GM12864 (cell line): ENCODE data around the gene MOB1A.
A peak's percentile ranks its signal among the peaks of the same experiment; 100 is the strongest.

Experiments
- DNase-seq: peaks from one replicate; pipeline ENCODE4 v3.0.0-alpha.2; 2011; ENCODE audit warnings: low read depth
- H3K4me3 ChIP-seq: 2 replicates; pipeline ENCODE4 v1.5.1; 2011; ENCODE audit warnings: mild to moderate bottlenecking, low read depth, low read length, control low read depth
- TF ChIP-seq, protein P1 (sequence below): IDR thresholded peaks from 2 replicates; pipeline ENCODE4 v1.5.1; 2011; ENCODE audit warnings: low read depth, mild to moderate bottlenecking, moderate library complexity, low read length, control low read depth, inconsistent platforms; ENCODE audit errors: missing control alignments

The MOB1A gene

DNA sequence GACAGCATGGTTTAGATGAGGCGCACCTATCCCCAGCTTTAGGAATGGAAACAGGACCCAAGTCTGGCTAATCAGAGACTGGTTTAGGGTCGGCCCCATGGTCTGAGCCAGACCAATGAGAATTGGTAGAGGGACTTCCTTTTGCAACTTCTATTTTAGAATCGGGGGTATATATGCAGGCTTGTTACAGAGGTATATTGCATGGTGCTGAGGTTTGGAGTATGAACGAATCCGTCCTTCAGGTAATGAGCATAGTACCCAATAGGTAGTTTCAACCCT lies 29.5 kb downstream of the MOB1A start:
- H3K4me3 ChIP-seq = no peak overlapping the region
- TF ChIP-seq, protein P1, sequence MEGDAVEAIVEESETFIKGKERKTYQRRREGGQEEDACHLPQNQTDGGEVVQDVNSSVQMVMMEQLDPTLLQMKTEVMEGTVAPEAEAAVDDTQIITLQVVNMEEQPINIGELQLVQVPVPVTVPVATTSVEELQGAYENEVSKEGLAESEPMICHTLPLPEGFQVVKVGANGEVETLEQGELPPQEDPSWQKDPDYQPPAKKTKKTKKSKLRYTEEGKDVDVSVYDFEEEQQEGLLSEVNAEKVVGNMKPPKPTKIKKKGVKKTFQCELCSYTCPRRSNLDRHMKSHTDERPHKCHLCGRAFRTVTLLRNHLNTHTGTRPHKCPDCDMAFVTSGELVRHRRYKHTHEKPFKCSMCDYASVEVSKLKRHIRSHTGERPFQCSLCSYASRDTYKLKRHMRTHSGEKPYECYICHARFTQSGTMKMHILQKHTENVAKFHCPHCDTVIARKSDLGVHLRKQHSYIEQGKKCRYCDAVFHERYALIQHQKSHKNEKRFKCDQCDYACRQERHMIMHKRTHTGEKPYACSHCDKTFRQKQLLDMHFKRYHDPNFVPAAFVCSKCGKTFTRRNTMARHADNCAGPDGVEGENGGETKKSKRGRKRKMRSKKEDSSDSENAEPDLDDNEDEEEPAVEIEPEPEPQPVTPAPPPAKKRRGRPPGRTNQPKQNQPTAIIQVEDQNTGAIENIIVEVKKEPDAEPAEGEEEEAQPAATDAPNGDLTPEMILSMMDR = no peak
- no peak for DNase-seq

DNA sequence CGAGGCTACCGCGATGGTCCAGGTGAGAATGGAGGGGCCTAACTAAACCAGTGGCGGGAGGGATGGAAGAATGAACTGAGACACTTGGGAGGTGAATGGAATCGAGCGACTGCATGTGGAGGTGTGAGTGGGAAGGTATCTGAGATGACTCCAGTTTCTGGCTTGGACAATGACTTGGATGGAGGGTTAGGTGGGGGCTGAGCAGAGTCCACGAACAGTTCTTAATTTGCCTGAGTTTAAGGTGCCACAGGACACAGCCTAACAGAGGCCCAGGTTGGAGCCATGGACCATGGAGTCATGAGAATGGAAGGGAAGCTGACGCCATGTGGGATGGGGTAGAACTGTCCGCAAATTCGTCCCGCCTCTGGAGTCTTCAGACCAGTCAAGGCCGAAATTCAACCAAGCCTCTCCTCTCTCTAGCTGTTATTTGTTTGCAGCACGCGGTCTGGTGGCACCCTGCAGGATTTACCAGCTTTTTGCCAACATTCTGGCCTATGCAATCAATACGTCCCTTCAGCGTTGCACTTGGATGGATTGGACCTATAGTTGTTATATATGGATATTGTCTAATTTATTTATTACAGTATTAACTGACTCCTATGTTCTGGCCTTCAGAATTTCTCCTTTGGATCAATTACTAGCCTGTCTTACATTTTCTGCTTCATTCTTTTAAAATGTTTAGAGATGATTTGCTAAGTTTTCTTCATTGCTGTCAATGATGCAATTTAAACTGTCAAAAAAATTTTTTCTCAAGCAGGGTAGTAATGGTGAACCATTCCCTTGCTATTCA lies 30.0 kb downstream of the MOB1A start:
- TF ChIP-seq, protein P1 = no peak
- peak overlapping the region; percentile 72 for H3K4me3 ChIP-seq
- DNase-seq = no peak

DNA sequence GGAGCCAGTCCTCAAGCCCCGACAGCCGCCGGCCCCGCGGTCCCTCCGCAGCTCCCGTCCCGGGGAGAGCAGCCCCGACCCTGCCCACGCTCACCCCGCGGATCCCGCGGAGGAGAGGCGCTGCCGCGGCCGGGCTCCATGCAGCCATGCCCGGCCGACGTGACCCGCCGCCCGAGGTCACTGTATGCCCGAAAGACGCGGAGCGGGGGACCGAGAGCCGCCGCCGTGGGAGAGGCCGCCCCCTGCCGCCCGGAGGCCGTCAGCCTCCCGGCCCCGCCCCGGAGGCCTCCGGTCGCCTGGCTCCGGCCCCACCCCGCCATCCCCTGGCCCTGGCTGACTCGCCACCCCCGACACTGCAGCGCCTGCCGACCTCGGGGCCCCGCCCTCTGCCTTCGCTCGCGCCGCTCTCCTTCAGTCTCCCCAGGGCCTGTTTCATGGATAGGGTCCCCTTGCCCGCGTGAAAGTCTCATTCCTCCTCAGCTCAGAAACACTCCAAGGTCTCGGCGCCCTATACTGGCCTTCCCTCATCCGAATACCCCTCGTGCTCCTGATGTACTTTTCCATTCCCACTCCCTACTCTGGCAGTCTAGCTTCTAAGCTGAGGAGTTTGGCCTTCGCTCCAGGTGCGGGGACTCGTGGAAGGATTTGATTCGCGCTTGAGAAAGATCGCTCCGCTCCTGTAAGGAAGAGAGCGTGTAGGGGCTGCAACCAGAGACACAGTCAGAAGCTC lies 30.8 kb downstream of the MOB1A start, which contains the start of gene BOLA3:
Gene BOLA3 (minus strand): TSS at position 186 of the 730 bp plus-strand sequence. CDS start 38 bp downstream, at position 148.
- DNase-seq = peak; percentile 49
- peak within 1 kb of the TSS; percentile 72 for H3K4me3 ChIP-seq
- TF ChIP-seq, protein P1 = peak; percentile 61

DNA sequence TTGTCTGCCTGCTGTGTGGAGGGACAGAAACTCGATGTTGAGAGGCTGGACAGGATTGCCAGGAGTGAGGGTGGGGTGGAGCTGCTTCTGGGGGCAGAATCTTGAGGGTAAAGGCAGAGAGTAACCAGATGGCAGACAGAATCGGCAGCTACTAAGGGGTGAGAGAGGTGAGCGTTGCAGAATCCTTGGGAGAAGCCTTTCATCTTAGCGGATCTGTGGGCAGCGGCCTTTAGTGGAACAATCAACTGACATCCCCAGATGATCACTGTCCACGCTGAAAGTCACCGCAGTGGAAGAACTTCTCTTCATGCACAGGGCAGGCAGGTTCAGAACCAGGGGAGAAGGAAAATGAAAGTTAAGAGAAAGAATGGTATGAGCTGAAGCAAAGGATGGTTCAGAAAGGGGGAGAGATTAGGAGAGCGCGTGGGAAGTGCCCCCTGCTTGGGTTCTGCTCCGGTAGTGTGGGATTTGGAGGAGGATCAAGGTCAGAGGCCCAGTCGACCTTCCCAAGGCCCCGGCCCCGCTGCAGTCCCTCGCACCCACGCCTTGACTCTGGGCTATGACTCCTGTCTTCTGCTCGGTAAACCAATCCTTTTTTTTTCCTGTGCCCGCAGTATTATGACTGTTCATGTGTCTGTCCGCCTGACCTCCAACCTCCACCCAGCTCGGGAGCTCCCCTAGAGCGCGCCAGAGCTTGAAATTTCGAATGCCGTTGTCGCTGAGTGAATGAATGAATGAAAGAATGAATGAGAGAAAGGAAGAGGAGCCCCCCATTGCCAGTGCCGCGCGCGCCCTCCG lies 31.6 kb downstream of the MOB1A start:
- no peak for DNase-seq
- peak overlapping the region; percentile 72 for H3K4me3 ChIP-seq
- TF ChIP-seq, protein P1 = no peak

DNA sequence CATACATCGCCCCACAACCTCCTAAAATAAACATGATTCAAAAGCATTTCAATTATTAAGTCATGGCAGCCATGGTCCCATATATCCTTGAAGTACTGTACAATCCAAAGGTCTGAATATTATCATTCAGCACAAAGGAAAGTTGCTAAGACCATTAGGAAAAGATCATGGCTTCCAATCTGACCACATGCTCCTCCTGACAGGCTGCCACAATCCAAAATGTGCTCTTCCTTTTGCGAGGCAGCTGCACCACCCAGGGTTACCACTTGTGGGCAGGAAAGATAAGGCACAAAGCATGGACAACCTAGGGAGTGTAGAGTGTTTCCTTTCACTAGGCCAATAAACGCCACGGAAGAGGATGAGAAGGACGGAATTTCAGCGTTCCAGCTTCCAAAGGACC lies 36.3 kb downstream of the MOB1A start:
- no peak overlapping the region for H3K4me3 ChIP-seq
- TF ChIP-seq, protein P1 = peak; percentile 30
- DNase-seq = no peak

DNA sequence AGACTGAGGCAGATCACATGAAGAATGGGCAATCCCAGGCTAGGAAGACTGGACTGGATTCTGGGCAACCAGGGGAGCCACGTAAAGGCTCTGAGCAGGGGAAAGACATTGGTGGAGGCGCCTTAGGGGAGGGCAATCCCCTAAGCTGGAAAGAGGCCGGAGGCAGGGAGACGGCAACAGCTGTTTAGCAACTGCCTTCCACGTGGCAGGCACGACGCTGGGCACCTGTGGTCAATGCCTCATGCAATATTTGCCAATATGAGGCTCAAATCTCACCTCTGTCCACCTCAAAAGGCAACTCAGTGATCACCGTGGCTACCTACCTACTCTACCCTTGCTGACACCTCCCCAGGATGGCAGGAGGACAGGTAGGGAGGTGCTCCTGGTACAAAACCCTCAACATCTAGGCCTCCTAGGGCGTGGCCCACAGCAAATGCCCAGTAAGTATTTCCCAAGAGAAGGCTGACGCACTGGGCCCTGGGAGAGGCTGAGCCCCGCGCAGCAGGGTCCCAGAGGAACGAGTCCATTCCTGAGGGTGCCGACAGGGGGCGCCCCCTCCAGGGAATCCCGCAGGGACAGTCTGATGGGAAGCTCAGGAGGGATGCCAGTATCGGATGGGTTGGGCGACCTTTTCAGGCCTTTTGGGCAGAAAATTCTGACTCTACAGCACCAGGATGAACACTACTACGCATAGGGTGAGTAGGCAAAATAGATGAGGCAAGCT lies 39.9 kb downstream of the MOB1A start:
- DNase-seq = no peak
- TF ChIP-seq, protein P1 = no peak

More for the DNA sequence above, 39.9 kb downstream of the MOB1A start:
- H3K4me3 ChIP-seq = no peak overlapping the region
